HepG2 (cell line): ENCODE data around the gene RAPGEF2. TPM values are rescaled to one million over a fixed set of nuclear protein-coding genes. Genes with fewer than 3 reads are reported as not detected.

Experiments used
- ATAC-seq: fragments of 200-7000 bp; cut with Tn5 transposase; 3 replicates; pipeline ENCODE4 v1.9.1; 2020; ENCODE audit warnings: mild to moderate bottlenecking, moderate library complexity
- BruUV-seq: library from RNA; stranded (reverse); fragments of 400-500 nt; replicated peaks from 2 replicates; lab custom pipeline; 2021; lab: Mats Ljungman, UMichigan
- CTCF ChIA-PET: fragments of 300-600 bp; formaldehyde crosslinking; extraction: SDS; loops from one replicate; lab custom pipeline; 2021; ENCODE audit warnings: low total read pairs, inconsistent platforms, low intra/inter-chr PET ratio; lab: Yijun Ruan, JAX
- POLR2A ChIA-PET: fragments of 350-600 bp; sonication (Branson Sonifier 250); formaldehyde crosslinking; loops from one replicate; lab custom pipeline; 2020; ENCODE audit warnings: antibody characterized with exemption, inconsistent platforms; lab: Yijun Ruan, JAX
- DNase-seq: peaks from one replicate; pipeline ENCODE4 v3.0.0-alpha.2; 2015; ENCODE audit warnings: low spot score
- FAIRE-seq: peaks from 3 replicates; lab custom pipeline; 2011; peaks lifted over from hg19 to GRCh38; lab: Jason Lieb, UNC
- H2AFZ ChIP-seq: one replicate; pipeline ENCODE4 v1.6.1; 2011; ENCODE audit warnings: low read length, inconsistent platforms
- H3K27ac ChIP-seq: fragments of 300-600 bp; 3 replicates; pipeline ENCODE4 v1.8.0; 2011; ENCODE audit warnings: mixed run types, mild to moderate bottlenecking, mixed read lengths, low read length, inconsistent platforms; ENCODE audit not compliant: insufficient read depth; ENCODE audit errors: extremely low read length
- H3K27me3 ChIP-seq, 2 experiments: fragments of 200-600 bp in 1 of 2; 2 replicates in 1 of 2; 3 replicates in 1 of 2; pipeline versions ENCODE4 v1.6.0 to v1.8.0; 2011; ENCODE audit warnings: low read length in 2 of 2, mild to moderate bottlenecking in 2 of 2, moderate library complexity in 2 of 2, inconsistent platforms in 1 of 2; ENCODE audit not compliant: insufficient read depth in 2 of 2, control insufficient read depth in 1 of 2
- H3K36me3 ChIP-seq, 2 experiments: fragments of 200-600 bp in 1 of 2; replicated peaks in 1 of 2; 2 replicates in 1 of 2; 3 replicates in 1 of 2; pipeline versions ENCODE4 v1.5.1 to v1.8.0; 2011; ENCODE audit warnings: low read length in 2 of 2, inconsistent platforms in 1 of 2; ENCODE audit not compliant: insufficient read depth in 2 of 2, control insufficient read depth in 1 of 2
- H3K4me1 ChIP-seq: 2 replicates; pipeline ENCODE4 v1.5.1; 2012; ENCODE audit warnings: low read length, inconsistent platforms; ENCODE audit not compliant: insufficient read depth
- H3K4me2 ChIP-seq: 2 replicates; pipeline ENCODE4 v1.6.0; 2011; ENCODE audit warnings: low read depth, low read length, inconsistent platforms
- H3K4me3 ChIP-seq, 3 experiments: fragments of 200-600 bp in 1 of 3; sonication (generic), shearing (Covaris generic) in 1 of 3; replicated peaks in 1 of 3; 2 replicates each; pipeline ENCODE4 v1.5.1; 2011 to 2016; ENCODE audit warnings: low read length in 3 of 3, inconsistent platforms in 2 of 3, low read depth in 2 of 3, mild to moderate bottlenecking in 2 of 3, control low read depth in 1 of 3, mixed read lengths in 1 of 3; ENCODE audit not compliant: insufficient read depth in 1 of 3
- H3K79me2 ChIP-seq: one replicate; pipeline ENCODE4 v1.6.1; 2011; ENCODE audit warnings: low read length, inconsistent platforms; ENCODE audit not compliant: insufficient read depth
- H3K9ac ChIP-seq: 2 replicates; pipeline ENCODE4 v1.6.0; 2011; ENCODE audit warnings: mild to moderate bottlenecking, low read depth, low read length, inconsistent platforms; ENCODE audit not compliant: insufficient read depth
- H3K9me3 ChIP-seq: 2 replicates; pipeline ENCODE4 v1.5.1; 2012; ENCODE audit warnings: mild to moderate bottlenecking, low read length
- H4K20me1 ChIP-seq: 2 replicates; pipeline ENCODE4 v1.6.0; 2011; ENCODE audit warnings: inconsistent platforms, mild to moderate bottlenecking, low read length, moderate library complexity; ENCODE audit not compliant: insufficient read depth
- BCL6 ChIP-seq: IDR thresholded peaks from 2 replicates; pipeline ENCODE4 v1.6.1; 2016; ENCODE audit warnings: missing genetic modification reagents, missing compliant biosample characterization
- BORCS8-MEF2B ChIP-seq: sonication (generic); formaldehyde crosslinking; IDR thresholded peaks from 2 replicates; pipeline ENCODE4 v1.8.0; 2022; ENCODE audit warnings: mild to moderate bottlenecking, missing genetic modification reagents
- CAMTA2 ChIP-seq: sonication (generic); formaldehyde crosslinking; IDR thresholded peaks from 2 replicates; pipeline ENCODE4 v1.4.0; 2020; ENCODE audit warnings: mild to moderate bottlenecking, missing genetic modification reagents, borderline replicate concordance
- DZIP1 ChIP-seq: sonication (generic); formaldehyde crosslinking; IDR thresholded peaks from 2 replicates; pipeline ENCODE4 v1.5.0; 2020; ENCODE audit warnings: mild to moderate bottlenecking, missing genetic modification reagents
- ELF1 ChIP-seq: sonication (generic); formaldehyde crosslinking; IDR thresholded peaks from 2 replicates; pipeline ENCODE4 v1.4.0; 2020; ENCODE audit warnings: missing genetic modification reagents
- FOXM1 ChIP-seq: sonication (generic); formaldehyde crosslinking; IDR thresholded peaks from 2 replicates; pipeline ENCODE4 v1.5.0; 2020; ENCODE audit warnings: missing genetic modification reagents
- HNF4G ChIP-seq, 2 experiments: sonication (generic) in 1 of 2; formaldehyde crosslinking in 1 of 2; IDR thresholded peaks; 2 replicates each; pipeline versions ENCODE4 v1.4.0 to v1.6.1; 2011 to 2020; ENCODE audit warnings: borderline replicate concordance in 2 of 2, low read depth in 2 of 2, mild to moderate bottlenecking in 2 of 2, low read length in 1 of 2, missing genetic modification reagents in 1 of 2, moderate library complexity in 1 of 2
- KLF13 ChIP-seq: sonication (generic); formaldehyde crosslinking; IDR thresholded peaks from 2 replicates; pipeline ENCODE4 v1.4.0; 2020; ENCODE audit warnings: mild to moderate bottlenecking, missing genetic modification reagents
- KMT2B ChIP-seq: IDR thresholded peaks from 2 replicates; pipeline ENCODE4 v1.6.1; 2016; ENCODE audit warnings: missing genetic modification reagents, missing compliant biosample characterization
- MTF1 ChIP-seq: sonication (generic); formaldehyde crosslinking; IDR thresholded peaks from 2 replicates; pipeline ENCODE4 v1.5.0; 2020; ENCODE audit warnings: missing genetic modification reagents
- RFX3 ChIP-seq: IDR thresholded peaks from 2 replicates; pipeline ENCODE4 v1.6.1; 2016; ENCODE audit warnings: missing biosample characterization, missing genetic modification reagents
- RXRB ChIP-seq: IDR thresholded peaks from 2 replicates; pipeline ENCODE4 v1.6.1; 2016; ENCODE audit warnings: borderline replicate concordance, missing genetic modification reagents, missing compliant biosample characterization
- SP1 ChIP-seq, 2 experiments: fragments of 450-650 bp in 1 of 2; sonication (generic) in 1 of 2; formaldehyde crosslinking in 1 of 2; IDR thresholded peaks; 2 replicates each; pipeline versions ENCODE4 v1.4.0 to v1.6.1; 2016 to 2020; ENCODE audit warnings: missing genetic modification reagents in 1 of 2
- ZNF225 ChIP-seq: sonication (generic); formaldehyde crosslinking; IDR thresholded peaks from 2 replicates; pipeline ENCODE4 v1.4.0; 2020; ENCODE audit warnings: mild to moderate bottlenecking, missing genetic modification reagents
- ZNF260 ChIP-seq: sonication (generic); formaldehyde crosslinking; IDR thresholded peaks from 2 replicates; pipeline ENCODE4 v1.4.0; 2020; ENCODE audit warnings: missing genetic modification reagents, low read depth, mild to moderate bottlenecking, borderline replicate concordance
- ZNF446 ChIP-seq: sonication (generic); formaldehyde crosslinking; IDR thresholded peaks from 2 replicates; pipeline ENCODE4 v1.5.0; 2020; ENCODE audit warnings: mild to moderate bottlenecking, missing genetic modification reagents
- ZNF512B ChIP-seq: sonication (generic); formaldehyde crosslinking; IDR thresholded peaks from 2 replicates; pipeline ENCODE4 v1.5.1; 2020; ENCODE audit warnings: missing genetic modification reagents, mild to moderate bottlenecking, borderline replicate concordance
- ZNF639 ChIP-seq: conservative IDR thresholded peaks from 2 replicates; pipeline ENCODE4 v1.6.1; 2018; ENCODE audit warnings: missing genetic modification reagents
- WGBS: methylation state at CpG from one replicate; pipeline ENCODE4 v1.1.6; 2017; ENCODE audit warnings: low lambda C conversion rate; 5-methylcytosine and 5-hydroxymethylcytosine counted together
- in situ Hi-C: cut with HindIII; loops from 2 replicates; pipeline ENCODE4 v1.10.0; 2017; ENCODE audit warnings: low pct_unique_long_range_greater_than_20kb; ENCODE audit not compliant: extremely low pct_ligation_motif_present
- intact Hi-C: fragments of 100-400 bp; cut with micrococcal nuclease; formaldehyde crosslinking; loops from one replicate; pipeline ENCODE4 v1.10.0; 2022; ENCODE audit not compliant: unreplicated experiment
- polyA plus RNA-seq, 8 experiments: library from polyadenylated mRNA; depleted of rRNA in 3 of 8; stranded (reverse) in 7 of 8; unstranded in 1 of 8; fragments of >200 nt; fragmentation: Illumina TruSeq in 4 of 8; extraction: Trizol in 4 of 8; gene quantifications; 2 replicates each; pipeline versions ENCODE4 v1.2.1 to v1.2.3, GENCODE V29; 2011 to 2016; ENCODE audit warnings: low read depth in 4 of 8, missing spikeins in 1 of 8, mixed read lengths in 1 of 8; ENCODE audit not compliant: insufficient read depth in 1 of 8
- total RNA-seq, 5 experiments: library from RNA; depleted of rRNA; stranded (reverse); fragments of >200 nt; fragmentation: Illumina TruSeq; extraction: Trizol; gene quantifications; 2 replicates each; pipeline ENCODE4 v1.2.3, GENCODE V29; 2016; ENCODE audit warnings: low read depth in 1 of 5

RAPGEF2 gene
- total and polyA plus RNA-seq, 2 of the 13 experiments (the other 11 are each of a cell fraction or from before 2014, with no cell fraction given) = 19.2 to 23.0 TPM

GRCh38 chr4:159158083-159158617 lies 55.3 kb downstream of the RAPGEF2 start (continued):
- TF ChIP-seq DZIP1 (CRISPR knock-in tag) = no peak
- TF ChIP-seq ZNF639 (CRISPR knock-in tag) = no peak
- no peak for TF ChIP-seq HNF4G (IDR thresholded peaks at IDR 0.05; ENCODE audit: borderline replicate concordance, low read depth, low read length)
- no peak for TF ChIP-seq HNF4G (CRISPR knock-in tag; IDR thresholded peaks at IDR 0.05; ENCODE audit: borderline replicate concordance, low read depth)
- TF ChIP-seq ZNF260 (CRISPR knock-in tag) = no peak
- TF ChIP-seq CAMTA2 = no peak
- TF ChIP-seq BCL6 (CRISPR knock-in tag) = no peak

GRCh38 chr4:159158985-159159384 lies 56.1 kb downstream of the RAPGEF2 start:
- H3K9ac ChIP-seq = no peak overlapping the region
- peaks cover 13% of the 10 kb centered on the region for H3K79me2 ChIP-seq
- no peak overlapping the region for H3K4me3 ChIP-seq
- intact Hi-C loops (no loop called here), in situ Hi-C loops (no loop called here)
- no TSS peak for BruUV-seq
- no peak overlapping the region for H3K27ac ChIP-seq
- FAIRE-seq = no peak
- H3K36me3 ChIP-seq = no peaks in the 10 kb centered on the region
- CTCF ChIA-PET = no interaction called here
- POLR2A ChIA-PET = no interaction called here
- no peak for ATAC-seq
- no peak for DNase-seq
- TF ChIP-seq FOXM1 (CRISPR knock-in tag) (no peak), ZNF512B (CRISPR knock-in tag) (no peak), KLF13 (CRISPR knock-in tag) (no peak), KMT2B (no peak), SP1 (IDR thresholded peaks at IDR 0.05) (no peak), SP1 (CRISPR knock-in tag; IDR thresholded peaks at IDR 0.05) (no peak), MTF1 (CRISPR knock-in tag) (no peak), BORCS8-MEF2B (CRISPR knock-in tag) (no peak), ELF1 (CRISPR knock-in tag) (no peak), ZNF446 (no peak), RFX3 (CRISPR knock-in tag) (no peak), RXRB (CRISPR knock-in tag) (no peak), ZNF225 (CRISPR knock-in tag) (no peak)
- H2AFZ ChIP-seq = no peak overlapping the region
- peaks cover 23% of the 10 kb centered on the region for H3K4me1 ChIP-seq
- H3K27me3 ChIP-seq = no peaks in the 10 kb centered on the region
- H3K9me3 ChIP-seq = no peaks in the 10 kb centered on the region
- WGBS = 91% methylated on average over 5 of the region's 5 CpGs
- no peaks in the 10 kb centered on the region for H4K20me1 ChIP-seq
- H3K4me2 ChIP-seq = no peak overlapping the region
